NCI-H1694 treated with DMSO at 0.1 percent for 48 hours (cell line): ENCODE results near the gene TBC1D2B.
"Not testable (repeated sequence)": the region's sequence is repeated elsewhere in the genome, so short reads cannot be mapped to it uniquely, and the experiment has no call there.

Source experiments
- DNase-seq: peaks from one replicate; lab custom pipeline; 2025; lab: John Stamatoyannopoulos, UW

Gene TBC1D2B

DNA sequence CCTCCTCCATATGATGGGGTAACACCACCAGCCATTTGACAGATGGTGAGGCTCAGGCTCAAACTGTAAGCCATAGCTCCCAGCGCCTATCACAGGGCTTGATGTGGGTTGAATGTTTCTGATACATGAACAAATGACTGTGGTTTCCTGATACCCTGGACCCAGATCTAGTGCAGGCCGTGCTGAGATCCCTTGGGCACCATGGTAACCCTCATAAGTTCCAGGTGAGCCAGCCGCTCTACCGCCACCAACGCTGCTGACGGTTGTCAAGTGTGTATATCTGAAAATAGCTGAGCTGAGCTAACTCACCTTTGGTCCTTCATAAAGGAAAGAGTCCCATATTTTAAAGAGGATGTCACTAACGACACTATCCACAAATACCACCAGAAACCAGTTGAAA, 74.5 kb downstream of the TBC1D2B start:
- no peak for DNase-seq

- DNase-seq = no peak
Measured at GRCh38 chr15:78001656-78002055, 75.9 kb downstream of the TBC1D2B start.

DNA sequence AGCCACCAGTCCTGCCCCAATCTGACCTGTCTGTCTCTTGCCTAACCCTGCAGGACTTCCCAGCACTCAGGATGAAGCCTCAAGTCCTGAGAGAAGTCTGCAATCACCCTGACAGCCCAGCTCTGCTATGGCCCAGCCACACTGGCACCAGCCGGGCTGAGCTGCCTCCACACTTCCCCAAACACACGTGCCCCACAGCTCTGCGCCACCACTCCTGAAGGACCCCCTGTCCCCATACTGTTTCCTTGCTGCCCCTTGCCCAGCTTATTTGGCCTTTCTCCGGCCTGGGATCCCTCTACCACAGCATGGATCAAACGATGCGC, 76.6 kb downstream of the TBC1D2B start:
- no peak for DNase-seq

DNA sequence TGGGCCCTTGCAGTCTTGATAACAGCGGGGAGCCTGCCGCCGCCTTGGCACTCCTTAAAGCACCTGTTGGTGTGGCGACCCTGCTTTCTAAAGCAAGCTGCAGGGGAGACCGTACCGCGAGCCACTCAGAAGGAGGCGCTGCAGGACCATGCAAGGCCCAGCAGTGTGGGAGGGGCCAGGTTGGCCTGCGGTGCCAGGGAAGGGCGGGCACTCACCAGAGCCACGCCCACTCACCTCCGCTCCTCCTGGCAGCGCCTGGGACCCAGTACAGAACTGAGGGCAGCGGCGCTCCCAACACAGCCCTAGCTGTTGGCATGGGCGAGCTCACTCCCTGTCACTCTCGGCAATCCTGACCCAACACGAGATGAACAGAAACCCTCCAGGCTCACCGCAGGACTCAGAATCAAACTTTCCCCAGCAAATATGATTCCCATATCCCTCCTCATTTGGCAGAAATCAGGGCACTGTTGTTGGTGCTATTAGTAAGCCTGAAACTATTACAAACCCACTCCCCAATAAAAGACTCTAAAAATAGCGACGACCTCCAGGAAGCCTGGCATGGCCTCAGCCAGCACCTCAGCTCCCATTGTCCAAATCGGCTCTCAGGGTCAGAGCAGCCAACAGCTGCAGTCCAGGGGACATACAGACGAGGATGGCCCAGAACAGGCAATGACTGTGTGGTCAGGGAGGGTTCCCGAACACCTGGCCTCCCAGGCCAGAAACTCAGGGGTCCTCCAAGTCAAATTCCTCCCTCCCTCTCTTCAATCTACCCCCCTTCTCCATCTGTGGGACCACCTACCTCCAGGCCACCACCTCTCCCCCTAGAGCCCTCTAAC, 77.2 kb downstream of the TBC1D2B start:
- no peak for DNase-seq

- no peak for DNase-seq
Measured at GRCh38 chr15:77999486-77999885, 78.0 kb downstream of the TBC1D2B start.

DNA sequence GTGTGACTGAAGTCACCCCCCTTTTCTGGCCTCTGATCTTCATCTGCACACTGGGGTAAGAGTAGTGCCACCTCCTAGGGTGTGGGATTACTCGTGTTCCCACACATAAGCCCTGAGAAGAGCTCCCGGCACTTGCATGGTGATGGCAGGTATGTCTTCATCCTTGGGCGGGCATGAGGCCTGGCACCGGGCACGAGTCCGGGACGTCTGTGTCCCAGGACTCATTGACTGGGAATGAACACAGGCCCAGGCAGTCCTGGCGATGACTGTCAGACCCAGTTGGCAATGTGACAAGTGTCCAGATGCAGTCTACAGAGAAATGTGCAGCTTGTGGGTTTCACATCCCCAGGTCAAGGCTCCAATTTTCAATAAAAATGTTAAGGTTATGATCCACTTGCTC, 78.9 kb downstream of the TBC1D2B start:
- no peak for DNase-seq

DNA sequence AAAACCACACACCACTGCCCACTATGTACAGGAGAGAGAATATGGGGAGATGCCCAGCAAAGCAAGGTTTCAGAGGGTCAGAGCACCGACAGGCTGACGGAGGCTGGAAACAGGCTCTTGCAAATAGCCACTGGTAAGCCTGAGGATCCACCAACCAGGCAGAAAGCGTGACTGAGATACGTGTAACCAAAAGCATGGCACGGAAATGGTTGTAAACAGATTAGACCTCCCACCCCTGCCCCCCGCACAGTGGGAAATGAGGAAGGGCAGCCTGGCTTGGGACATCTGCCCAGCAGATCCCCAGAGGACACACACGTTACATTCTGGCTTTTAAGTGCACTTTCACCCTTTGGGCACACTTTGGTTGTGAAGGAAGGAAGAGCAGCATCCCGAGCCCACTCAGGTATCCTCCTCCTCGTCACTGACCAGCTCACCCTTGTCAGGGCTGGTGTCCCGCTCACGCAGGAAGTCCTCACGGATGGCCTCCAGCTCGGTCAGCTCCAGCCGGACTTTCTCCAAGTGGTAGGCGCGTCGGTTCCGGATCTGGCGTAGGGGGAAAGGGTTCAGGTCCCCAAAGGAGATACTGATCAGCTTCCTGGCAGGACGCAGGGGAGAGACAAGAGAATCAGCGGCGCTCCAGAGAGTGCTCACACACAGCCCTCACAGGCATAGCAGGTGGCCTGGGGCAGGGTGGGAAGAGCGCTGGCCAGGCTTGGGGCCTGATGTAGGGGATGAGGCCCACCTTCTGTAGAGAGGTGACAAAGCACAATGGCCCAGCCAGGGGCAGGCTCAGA, 79.6 kb downstream of the TBC1D2B start:
- not testable (repeated sequence) for DNase-seq

- DNase-seq = not testable (repeated sequence)
Measured at GRCh38 chr15:77997221-77997620, 80.3 kb downstream of the TBC1D2B start.

DNA sequence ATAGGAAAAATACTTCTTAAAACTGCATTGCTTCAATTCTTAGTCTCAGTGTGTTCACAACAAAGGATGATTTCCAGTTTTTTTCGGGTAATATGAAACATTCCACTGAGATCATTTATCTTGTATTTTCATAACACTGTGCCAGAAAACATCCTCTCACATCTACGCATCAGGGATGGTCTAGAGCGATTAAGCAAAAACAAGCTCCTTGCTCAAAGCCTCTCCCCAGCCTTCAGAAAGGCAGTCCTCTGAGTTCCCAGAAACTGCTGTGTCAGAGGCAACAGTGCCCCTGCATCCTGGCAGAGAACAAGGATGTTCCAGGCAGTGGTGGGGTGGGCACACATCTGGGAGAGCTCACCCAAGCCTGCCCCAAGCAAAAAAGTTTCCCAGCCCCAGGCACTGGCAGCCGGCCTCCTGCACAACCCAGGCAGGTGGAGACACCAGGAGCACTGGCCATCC, 80.8 kb downstream of the TBC1D2B start:
- DNase-seq = not testable (repeated sequence)

- DNase-seq = not testable (repeated sequence)
Measured at GRCh38 chr15:77996226-77996625, 81.3 kb downstream of the TBC1D2B start.

- DNase-seq = not testable (repeated sequence)
Measured at GRCh38 chr15:77995537-77995918, 82.0 kb downstream of the TBC1D2B start.

DNA sequence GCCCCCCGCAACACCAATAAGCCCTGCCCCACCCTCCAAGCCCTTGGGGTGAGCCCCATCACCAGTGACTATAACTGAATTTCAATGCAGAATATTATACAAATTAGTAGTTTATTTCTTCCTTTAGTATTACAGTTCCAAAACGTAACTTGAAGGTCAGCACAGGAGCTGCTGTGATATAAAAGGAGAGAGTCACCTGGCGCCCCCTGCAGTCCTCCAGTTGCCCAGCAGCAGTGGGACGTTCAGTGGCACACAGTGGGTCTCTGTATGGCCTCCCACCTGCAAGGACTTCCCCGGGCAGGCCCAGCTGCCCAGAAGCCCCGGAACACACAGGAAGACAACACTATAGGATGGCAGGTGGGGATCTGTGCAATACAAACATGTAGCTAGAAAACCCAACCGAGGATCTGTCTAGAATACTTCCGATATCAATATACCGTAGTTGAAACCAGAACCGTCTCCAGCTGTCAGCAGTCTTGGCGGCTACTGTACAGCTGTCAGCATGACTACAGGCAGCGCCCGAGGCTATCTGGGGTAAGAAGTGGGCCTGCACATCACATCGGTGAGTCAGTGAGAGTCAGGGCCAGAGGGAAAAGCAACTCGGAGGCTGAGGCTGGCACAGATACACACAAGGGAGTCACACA, 82.5 kb downstream of the TBC1D2B start:
- DNase-seq = peak; percentile 65

DNA sequence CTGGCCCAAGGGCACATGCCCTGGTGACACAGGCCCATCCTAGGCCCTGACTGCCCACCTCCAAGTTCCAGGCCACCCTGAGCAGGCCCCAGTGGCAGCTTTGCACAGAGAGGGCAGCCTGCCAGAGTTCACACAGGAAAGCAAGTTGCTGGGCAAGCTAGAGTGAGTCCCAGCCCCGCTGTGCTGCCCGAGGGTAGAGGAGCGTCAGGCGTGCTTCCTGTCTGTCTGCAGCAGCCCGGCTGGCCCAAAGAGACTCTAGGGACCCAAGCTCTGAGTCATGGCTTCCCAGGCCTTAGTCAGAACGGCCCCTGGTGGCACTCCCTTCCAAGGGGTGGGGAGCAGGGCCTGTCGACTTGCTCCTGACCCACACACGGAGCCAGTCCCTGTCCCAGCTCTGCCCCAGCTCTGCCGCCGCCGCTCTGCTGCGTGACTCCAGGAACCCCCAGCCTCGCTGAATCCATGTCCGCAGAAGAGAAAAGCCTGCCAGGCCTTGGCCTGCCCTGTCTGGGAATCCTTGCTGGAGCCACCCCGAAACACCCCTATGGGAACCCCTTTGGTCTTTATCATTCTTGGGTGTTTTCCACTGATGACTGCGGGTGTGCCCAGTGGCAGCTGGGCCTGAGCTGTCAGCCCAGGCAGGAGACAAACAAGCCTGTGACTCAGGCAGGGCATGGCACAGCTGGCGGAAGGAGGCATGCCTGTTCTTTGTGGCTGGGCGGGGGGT, 83.4 kb downstream of the TBC1D2B start:
- DNase-seq = peak; percentile 15

DNA sequence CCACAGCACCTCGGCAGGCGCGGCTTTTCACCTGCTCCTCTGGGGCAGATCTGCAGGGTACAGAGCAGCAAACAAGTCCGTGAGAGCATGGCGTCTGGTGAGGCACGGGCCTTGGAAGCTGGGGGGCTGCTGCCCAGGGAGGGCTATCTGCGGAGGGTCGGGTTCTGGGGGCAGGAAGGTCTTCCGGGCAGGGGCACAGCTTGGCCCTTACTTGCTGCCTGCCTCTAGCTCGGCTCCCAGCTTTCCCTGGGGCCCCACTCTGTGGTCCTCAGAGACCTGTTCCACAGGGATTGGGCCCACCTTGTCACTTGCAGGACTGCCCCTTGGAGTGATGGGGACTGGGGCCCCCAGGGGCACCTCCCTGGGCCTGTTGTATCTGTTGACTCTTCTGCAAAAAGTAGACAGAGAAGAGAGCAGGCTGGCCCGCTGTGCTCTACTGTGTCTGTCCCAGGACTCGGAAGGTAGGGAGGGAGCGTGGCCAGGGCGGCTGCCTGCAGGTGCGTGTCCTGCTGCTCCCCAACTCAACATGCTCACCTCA, 84.1 kb downstream of the TBC1D2B start:
- no peak for DNase-seq

- DNase-seq = no peak
Measured at GRCh38 chr15:77992356-77993222, 84.9 kb downstream of the TBC1D2B start.

DNA sequence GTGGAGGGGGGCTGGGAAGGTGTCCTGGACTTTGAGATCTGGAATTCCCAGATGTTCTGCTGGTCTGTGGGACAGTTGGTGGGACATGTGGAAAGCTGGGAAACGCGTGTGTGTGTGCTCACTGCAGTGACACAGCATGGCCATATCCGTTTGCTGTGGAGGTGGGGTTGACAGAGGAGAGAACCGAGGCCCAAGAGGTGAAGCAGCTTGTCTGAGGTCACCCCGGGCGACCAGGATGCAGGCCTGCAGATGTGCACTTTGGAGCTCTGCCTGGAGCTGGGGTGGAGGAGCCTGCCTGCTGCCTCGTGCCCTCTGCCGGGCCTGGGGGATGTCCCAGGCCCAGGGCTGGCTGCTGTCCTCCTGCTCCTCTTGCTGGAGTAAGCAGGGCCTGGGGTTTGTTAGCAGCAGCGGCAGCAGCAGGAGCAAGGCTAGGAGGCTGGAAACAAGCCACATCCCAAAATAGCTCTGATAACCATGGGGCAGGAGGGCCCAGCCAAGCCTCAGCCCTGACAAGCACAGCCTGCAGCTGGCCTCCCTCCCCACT, 85.8 kb downstream of the TBC1D2B start:
- DNase-seq = peak; percentile 61

DNA sequence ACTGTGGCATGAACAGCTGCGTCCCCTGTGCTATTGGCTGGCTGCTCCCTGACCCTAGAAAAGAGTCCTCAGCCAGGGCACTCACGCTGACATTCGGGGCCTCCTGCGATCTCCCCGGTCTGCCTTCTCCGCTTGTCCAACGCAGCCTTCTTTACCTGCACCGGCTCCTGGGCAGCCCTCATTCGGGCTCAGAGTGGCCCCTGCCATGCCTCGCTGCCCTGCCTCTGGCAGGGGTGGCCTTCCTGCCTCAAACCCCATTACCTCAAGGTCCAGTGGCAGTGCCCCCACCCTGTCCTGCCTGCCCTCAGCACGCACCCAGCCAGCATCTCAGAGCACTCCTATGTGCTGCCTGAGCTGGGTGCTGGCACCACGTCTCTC, 86.5 kb downstream of the TBC1D2B start:
- DNase-seq = no peak

DNA sequence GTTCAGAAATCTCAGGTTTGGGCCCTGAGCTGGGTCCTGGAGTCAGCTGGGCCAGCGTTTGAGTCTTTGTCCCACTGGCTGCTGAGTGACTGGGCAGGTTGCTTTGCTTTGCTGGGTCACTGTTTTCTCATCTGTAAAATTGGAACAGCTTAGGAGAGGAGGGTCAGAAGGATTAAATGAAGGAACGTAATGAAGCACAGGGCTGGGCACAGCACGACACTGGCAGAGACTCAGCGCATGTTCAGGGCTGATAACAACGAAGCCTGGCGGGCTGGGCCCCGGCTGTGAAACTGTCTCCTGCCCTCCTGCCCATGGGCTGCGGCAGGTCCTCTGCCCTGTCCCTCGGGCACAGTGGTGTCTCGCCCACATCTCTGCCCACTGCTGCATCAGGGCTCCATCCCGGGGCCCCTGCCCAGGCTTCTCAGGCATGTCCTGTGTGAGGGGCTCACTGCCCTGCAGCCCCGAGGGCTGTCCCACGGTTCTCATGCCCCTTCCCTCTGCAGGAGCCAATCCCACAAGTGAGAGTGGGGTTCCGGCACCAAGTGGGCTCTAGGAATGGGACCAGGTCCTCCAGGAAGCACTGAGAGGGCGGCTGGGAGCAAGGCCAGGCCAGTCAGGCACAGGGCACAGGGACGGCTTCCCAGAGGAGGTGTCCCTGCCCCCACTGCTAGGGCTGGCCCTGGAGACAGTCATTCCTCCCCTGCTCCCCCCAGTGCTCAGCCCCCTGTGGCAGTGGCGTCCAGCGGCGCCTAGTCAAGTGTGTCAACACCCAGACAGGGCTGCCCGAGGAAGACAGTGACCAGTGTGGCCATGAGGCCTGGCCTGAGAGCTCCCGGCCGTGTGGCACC, 88.0 kb downstream of the TBC1D2B start:
- no peak for DNase-seq
